OCI-LY1 (cell line): ENCODE measurements around the gene SH3D21.

Experiments
- H2AFZ ChIP-seq: fragments of 200-600 bp; sonication (generic), shearing (Covaris generic); 2 replicates; pipeline ENCODE4 v1.6.0; 2014; ENCODE audit warnings: antibody characterized with exemption, mild to moderate bottlenecking, low read length
- H3F3A ChIP-seq: fragments of 200-600 bp; sonication (generic), shearing (Covaris generic); 2 replicates; pipeline ENCODE4 v1.6.0; 2014; ENCODE audit warnings: mild to moderate bottlenecking, antibody characterized with exemption, low read length, moderate library complexity; ENCODE audit not compliant: insufficient read depth
- H3K27ac ChIP-seq: fragments of 200-600 bp; sonication (generic); 2 replicates; pipeline ENCODE4 v1.5.1; 2014; ENCODE audit warnings: low read length, mixed run types, mild to moderate bottlenecking, low read depth; ENCODE audit not compliant: poor library complexity, severe bottlenecking
- H3K27me3 ChIP-seq: fragments of 200-600 bp; sonication (generic); 2 replicates; pipeline ENCODE4 v1.6.0; 2014; ENCODE audit warnings: antibody characterized with exemption, mild to moderate bottlenecking, low read length, moderate library complexity; ENCODE audit not compliant: insufficient read depth
- H3K36me3 ChIP-seq: fragments of 200-600 bp; sonication (generic); 2 replicates; pipeline ENCODE4 v1.6.1; 2014; ENCODE audit warnings: mild to moderate bottlenecking, antibody characterized with exemption, low read length, moderate library complexity, mixed read lengths; ENCODE audit not compliant: insufficient read depth
- H3K4me1 ChIP-seq: fragments of 200-600 bp; sonication (generic); 2 replicates; pipeline ENCODE4 v1.5.1; 2014; ENCODE audit warnings: mild to moderate bottlenecking, low read length, moderate library complexity; ENCODE audit not compliant: insufficient read depth, severe bottlenecking
- H3K4me2 ChIP-seq: fragments of 200-600 bp; sonication (generic), shearing (Covaris generic); 2 replicates; pipeline ENCODE4 v1.6.1; 2014; ENCODE audit warnings: low read length
- H3K4me3 ChIP-seq: fragments of 200-600 bp; sonication (generic); 2 replicates; pipeline ENCODE4 v1.5.1; 2014; ENCODE audit warnings: low read length, low read depth, mild to moderate bottlenecking, mixed read lengths; ENCODE audit not compliant: poor library complexity, severe bottlenecking
- H3K79me2 ChIP-seq: fragments of 200-600 bp; shearing (Covaris generic); 2 replicates; pipeline ENCODE4 v1.6.1; 2016; ENCODE audit warnings: mixed run types, low read length, mixed read lengths; ENCODE audit not compliant: insufficient read depth
- H3K9ac ChIP-seq: fragments of 200-600 bp; sonication (generic), shearing (Covaris generic); 2 replicates; pipeline ENCODE4 v1.6.1; 2014; ENCODE audit warnings: mild to moderate bottlenecking, low read length, mixed read lengths
- H3K9me2 ChIP-seq: fragments of 200-600 bp; sonication (generic), shearing (Covaris generic); 2 replicates; pipeline ENCODE4 v1.6.1; 2014; ENCODE audit warnings: low read depth, mild to moderate bottlenecking, low read length, mixed read lengths
- H3K9me3 ChIP-seq: fragments of 200-600 bp; shearing (Covaris generic); 2 replicates; pipeline ENCODE4 v1.6.1; 2014; ENCODE audit warnings: low read length, mixed read lengths
- H4K20me1 ChIP-seq: fragments of 200-600 bp; sonication (generic), shearing (Covaris generic); 2 replicates; pipeline ENCODE4 v1.6.0; 2016; ENCODE audit warnings: mild to moderate bottlenecking, low read length; ENCODE audit not compliant: insufficient read depth
- CTCF ChIP-seq: fragments of 200-600 bp; sonication (generic), shearing (Covaris generic); IDR thresholded peaks from 2 replicates; pipeline ENCODE4 v1.5.1; 2017; ENCODE audit warnings: mild to moderate bottlenecking, antibody characterized with exemption, low read length, moderate library complexity, mixed read lengths
- EZH2 ChIP-seq: fragments of 200-600 bp; sonication (generic), shearing (Covaris generic); IDR thresholded peaks from 2 replicates; pipeline ENCODE4 v1.8.0; 2017; ENCODE audit warnings: borderline replicate concordance, mixed run types, mild to moderate bottlenecking, antibody characterized with exemption, low read length, moderate library complexity, mixed read lengths

SH3D21 gene

GRCh38 chr1:36369061-36369861, 63.1 kb downstream of the SH3D21 start:
- H3K9me2 ChIP-seq: no peaks in the 10 kb centered on the region
- H4K20me1 ChIP-seq: no peaks in the 10 kb centered on the region
- peaks cover 12% of the 10 kb centered on the region for H3K79me2 ChIP-seq

More at GRCh38 chr1:36369061-36369861, 63.1 kb downstream of the SH3D21 start:
- H3K36me3 ChIP-seq: peaks cover 36% of the 10 kb centered on the region; the same call in 1 of the 2 replicates
- no peaks in the 10 kb centered on the region for H3K9me3 ChIP-seq
- no peak overlapping the region for H3K9ac ChIP-seq
- no peak overlapping the region for H3K4me3 ChIP-seq
- H2AFZ ChIP-seq: no peak overlapping the region
- peaks cover 52% of the 10 kb centered on the region for H3K4me1 ChIP-seq
- H3K4me2 ChIP-seq: no peak overlapping the region
- H3K27ac ChIP-seq: peak overlapping the region; percentile 87
- TF ChIP-seq CTCF: peak; percentile 90
- TF ChIP-seq EZH2: no peak
- H3F3A ChIP-seq: 0 out of 2 replicates have a peak, but pooled peaks cover 7% of the 10 kb centered on the region
- H3K27me3 ChIP-seq: no peaks in the 10 kb centered on the region
